K562 (cell line): ENCODE measurements around the gene SLC35F5. TPM values are rescaled to one million over a fixed set of nuclear protein-coding genes. Genes with fewer than 3 reads are reported as not detected.

ENCODE experiments used
- ATAC-seq: fragments of 200-7000 bp; cut with Tn5 transposase; 3 replicates; pipeline ENCODE4 v1.9.1; 2020; ENCODE audit warnings: moderate library complexity
- BruUV-seq: library from RNA; stranded (reverse); fragments of 400-500 nt; replicated peaks from 2 replicates; lab custom pipeline; 2021; lab: Mats Ljungman, UMichigan
- CTCF ChIA-PET: fragments of 300-600 bp; formaldehyde crosslinking; extraction: SDS; loops from one replicate; lab custom pipeline; 2021; ENCODE audit warnings: low intra/inter-chr PET ratio; lab: Yijun Ruan, JAX
- POLR2A ChIA-PET: fragments of 300-600, 350-650 bp; sonication (Branson Sonifier 250); formaldehyde crosslinking; extraction: SDS; loops from one replicate; lab custom pipeline; 2021; ENCODE audit warnings: antibody characterized with exemption, inconsistent platforms; lab: Yijun Ruan, JAX
- DNase-seq, 4 experiments: peaks; one replicate each; pipeline versions ENCODE4 v3.0.0 to v3.0.0-alpha.2; 2011 to 2018; ENCODE audit warnings: low spot score in 3 of 4, mixed read lengths in 3 of 4; ENCODE audit errors: extremely low read depth in 1 of 4
- FAIRE-seq: peaks from 2 replicates; lab custom pipeline; 2011; peaks lifted over from hg19 to GRCh38; lab: Jason Lieb, UNC
- H2AFZ ChIP-seq: 2 replicates; pipeline ENCODE4 v1.6.0; 2011; ENCODE audit warnings: low read depth, low read length, control low read depth, inconsistent platforms
- H3K27ac ChIP-seq: fragments of 200-600 bp; 3 replicates; pipeline ENCODE4 v1.8.0; 2011; ENCODE audit warnings: low read depth, mild to moderate bottlenecking, control low read depth, inconsistent platforms, low read length, moderate library complexity, mixed read lengths; ENCODE audit errors: extremely low read depth
- H3K27me3 ChIP-seq, 2 experiments: fragments of 300-600 bp in 1 of 2; 2 replicates in 1 of 2; 3 replicates in 1 of 2; pipeline versions ENCODE4 v1.6.0 to v1.8.0; 2011; ENCODE audit warnings: inconsistent platforms in 2 of 2, low read length in 2 of 2, mild to moderate bottlenecking in 1 of 2, mixed read lengths in 1 of 2, moderate library complexity in 1 of 2; ENCODE audit not compliant: control insufficient read depth in 2 of 2, insufficient read depth in 2 of 2
- H3K36me3 ChIP-seq: fragments of 300-600 bp; 3 replicates; pipeline ENCODE4 v1.8.0; 2011; ENCODE audit warnings: mild to moderate bottlenecking, low read length, inconsistent platforms; ENCODE audit not compliant: control insufficient read depth, insufficient read depth
- H3K4me1 ChIP-seq, 2 experiments: fragments of 200-600 bp in 1 of 2; replicated peaks in 1 of 2; 2 replicates in 1 of 2; 3 replicates in 1 of 2; pipeline versions ENCODE4 v1.5.1 to v1.8.0; 2011; ENCODE audit warnings: inconsistent platforms in 2 of 2, low read length in 2 of 2, mild to moderate bottlenecking in 1 of 2, mixed read lengths in 1 of 2, moderate library complexity in 1 of 2; ENCODE audit not compliant: control insufficient read depth in 2 of 2, insufficient read depth in 2 of 2
- H3K4me2 ChIP-seq: 2 replicates; pipeline ENCODE4 v1.6.1; 2011; ENCODE audit warnings: low read length, control low read depth, inconsistent platforms, mixed read lengths; ENCODE audit not compliant: insufficient read depth
- H3K4me3 ChIP-seq: fragments of 200-600 bp; sonication (generic), shearing (Covaris generic); 2 replicates; pipeline ENCODE4 v1.5.1; 2016; ENCODE audit warnings: control low read depth, inconsistent platforms
- H3K79me2 ChIP-seq: fragments of 200-600 bp; 3 replicates; pipeline ENCODE4 v1.8.0; 2011; ENCODE audit warnings: low read length, inconsistent platforms; ENCODE audit not compliant: control insufficient read depth, insufficient read depth
- H3K9ac ChIP-seq, 2 experiments: 2 replicates each; pipeline versions ENCODE4 v1.6.0 to v1.6.1; 2011; ENCODE audit warnings: low read depth in 2 of 2, low read length in 2 of 2, control low read depth in 1 of 2, inconsistent platforms in 1 of 2, mild to moderate bottlenecking in 1 of 2, mixed read lengths in 1 of 2; ENCODE audit not compliant: insufficient read depth in 1 of 2
- H3K9me1 ChIP-seq: one replicate; pipeline ENCODE4 v1.6.0; 2011; ENCODE audit warnings: inconsistent platforms, mild to moderate bottlenecking, low read length, moderate library complexity; ENCODE audit not compliant: control insufficient read depth, insufficient read depth
- H3K9me3 ChIP-seq: replicated peaks from 2 replicates; pipeline ENCODE4 v1.5.1; 2011; ENCODE audit warnings: low read depth, low read length, inconsistent platforms; ENCODE audit not compliant: control insufficient read depth, insufficient read depth
- H4K20me1 ChIP-seq: replicated peaks from 2 replicates; pipeline ENCODE4 v1.6.1; 2011; ENCODE audit warnings: low read length, inconsistent platforms, mixed read lengths; ENCODE audit not compliant: control insufficient read depth, insufficient read depth
- CREBBP ChIP-seq: IDR thresholded peaks from one replicate; pipeline ENCODE4 v1.6.1; 2012; ENCODE audit warnings: low read depth, mild to moderate bottlenecking, control low read depth, inconsistent platforms, low read length
- EP400 ChIP-seq: fragments of 450-650 bp; IDR thresholded peaks from 2 replicates; pipeline ENCODE4 v1.6.1; 2017; ENCODE audit warnings: antibody characterized with exemption, mild to moderate bottlenecking, moderate library complexity
- HMGN3 ChIP-seq: IDR thresholded peaks from 2 replicates; pipeline ENCODE4 v1.6.1; 2011; ENCODE audit warnings: borderline replicate concordance, low read depth, mild to moderate bottlenecking, mixed read lengths, low read length; ENCODE audit not compliant: insufficient read length; ENCODE audit errors: extremely low read depth
- MAX ChIP-seq: sonication (generic); formaldehyde crosslinking; IDR thresholded peaks from 2 replicates; pipeline ENCODE4 v1.9.0; 2022; ENCODE audit warnings: mild to moderate bottlenecking, missing genetic modification reagents
- SMAD4 ChIP-seq: fragments of 250-450 bp; sonication (Bioruptor Pico); conservative IDR thresholded peaks from 2 replicates; pipeline ENCODE4 v1.8.0; 2021; ENCODE audit warnings: inconsistent platforms, mild to moderate bottlenecking, moderate library complexity
- SUPT5H ChIP-seq: fragments of 450-650 bp; IDR thresholded peaks from 2 replicates; pipeline ENCODE4 v1.6.1; 2016
- XRCC3 ChIP-seq: fragments of 450-650 bp; IDR thresholded peaks from 2 replicates; pipeline ENCODE4 v1.6.1; 2017; ENCODE audit warnings: mild to moderate bottlenecking, moderate library complexity
- ZNF174 ChIP-seq: fragments of 250-450 bp; sonication (Bioruptor Pico); IDR thresholded peaks from 2 replicates; pipeline ENCODE4 v1.4.0; 2020; ENCODE audit warnings: mild to moderate bottlenecking
- ZNF589 ChIP-seq: fragments of 200-800 bp; sonication (Bioruptor generic); IDR thresholded peaks from 2 replicates; pipeline ENCODE4 v1.6.1; 2016; ENCODE audit warnings: low read depth, missing genetic modification characterization, missing compliant biosample characterization
- WGBS: fragments of 100-300 bp; shearing (Covaris generic); methylation state at CpG from one replicate; pipeline ENCODE4 v1.1.6; 2016; ENCODE audit warnings: low coverage, mixed read lengths; ENCODE audit not compliant: insufficient coverage; ENCODE audit errors: missing lambda C conversion rate; 5-methylcytosine and 5-hydroxymethylcytosine counted together
- in situ Hi-C: fragments of 300-500 bp; cut with MboI; formaldehyde crosslinking; loops from 4 replicates; pipeline ENCODE4 v1.15.0; 2018; ENCODE audit warnings: inconsistent platforms, mixed read lengths
- intact Hi-C: fragments of 100-400 bp; cut with micrococcal nuclease; formaldehyde crosslinking; loops from 2 replicates; pipeline ENCODE4 v1.14.2; 2022
- polyA plus RNA-seq, 8 experiments: library from polyadenylated mRNA; depleted of rRNA in 4 of 8; stranded (reverse) in 5 of 8; unstranded in 3 of 8; fragments of >200 nt; fragmentation: Nextera tagmentation in 2 of 8; fragmentation: Illumina TruSeq in 1 of 8; extraction: Ambion mirVana in 2 of 8; extraction: Trizol in 1 of 8; gene quantifications; 2 replicates each; pipeline versions ENCODE4 v1.2.1 to v1.2.3, GENCODE V29; 2011 to 2014; ENCODE audit warnings: inconsistent platforms in 1 of 8, missing spikeins in 1 of 8
- total RNA-seq, 7 experiments: library from RNA; depleted of rRNA in 6 of 7; stranded (reverse); fragments of >200 nt in 6 of 7; fragmentation: Illumina TruSeq in 2 of 7; extraction: Trizol in 2 of 7; gene quantifications; 2 replicates each; pipeline versions ENCODE4 v1.2.1 to v1.2.3, GENCODE V29; 2011 to 2021; ENCODE audit warnings: low replicate concordance in 1 of 7
- TF ChIP-seq, protein P1 (sequence below): fragments of 200-800 bp; sonication (Bioruptor generic); IDR thresholded peaks from 2 replicates; pipeline ENCODE4 v1.6.1; 2017; ENCODE audit warnings: missing genetic modification characterization, missing compliant biosample characterization

Gene SLC35F5
- total and polyA plus RNA-seq, 9 of the 15 experiments (the other 6 are each of a cell fraction or from before 2014, with no cell fraction given) = 4.9 to 50.7 (median 30.5) TPM

DNA sequence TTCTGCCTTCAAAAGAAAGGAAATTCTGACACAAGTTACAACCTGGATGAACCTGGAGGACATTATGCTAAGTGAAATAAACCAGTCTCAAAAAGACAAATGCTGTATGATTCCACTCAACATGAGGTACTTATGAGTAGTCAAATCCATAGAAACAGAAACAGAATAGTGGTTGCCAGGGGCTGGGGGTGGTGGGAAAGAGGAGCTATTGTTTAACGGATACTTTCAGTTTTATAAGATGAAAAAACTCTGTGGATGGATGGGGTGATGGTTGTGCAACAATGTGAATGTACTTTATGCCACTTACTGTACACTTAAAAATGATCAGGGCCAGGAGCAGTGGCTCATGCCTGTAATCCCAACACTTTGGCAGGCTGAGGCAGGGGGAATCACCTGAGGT, 15.4 kb downstream of the SLC35F5 start:
- WGBS = 90% methylated on average over 1 of the region's 1 CpG
- no peak overlapping the region for H3K9ac ChIP-seq
- ChIA-PET POLR2A (interaction anchor here (1.4 kb wide), 1 partner anchor 13 kb away, joined by 5 read pairs; no protein-coding TSS in a partner anchor), CTCF (no interaction called here)
- DNase-seq (no peak), FAIRE-seq (no peak)
- H3K36me3 ChIP-seq = peaks cover 72% of the 10 kb centered on the region
- intact Hi-C loops (no loop called here), in situ Hi-C loops (no loop called here)
- H3K9me3 ChIP-seq = no peaks in the 10 kb centered on the region
- no peaks in the 10 kb centered on the region for H3K4me1 ChIP-seq
- BruUV-seq = no TSS peak
- no peaks in the 10 kb centered on the region for H3K79me2 ChIP-seq
- no peak overlapping the region for H3K4me3 ChIP-seq
- H4K20me1 ChIP-seq = no peaks in the 10 kb centered on the region
- no peak overlapping the region for H3K4me2 ChIP-seq
- TF ChIP-seq MAX (CRISPR knock-in tag) (no peak), EP400 (no peak), CREBBP (no peak)
- TF ChIP-seq, all 486 proteins: peak for 0
- Histone ChIP-seq H3K27me3 (no peaks in the 10 kb centered on the region), H3K9me1 (no peaks in the 10 kb centered on the region), H3K27ac (no peak overlapping the region), H2AFZ (no peak overlapping the region)
- no peak for ATAC-seq

- no peak for FAIRE-seq
- Histone ChIP-seq H3K79me2 (no peaks in the 10 kb centered on the region), H3K9me3 (no peaks in the 10 kb centered on the region), H3K4me3 (no peak overlapping the region), H4K20me1 (no peaks in the 10 kb centered on the region), H3K4me1 (no peaks in the 10 kb centered on the region), H3K4me2 (no peak overlapping the region), H3K27ac (no peak overlapping the region), H2AFZ (no peak overlapping the region), H3K9ac (no peak overlapping the region), H3K27me3 (no peaks in the 10 kb centered on the region), H3K9me1 (no peaks in the 10 kb centered on the region), H3K36me3 (peaks cover 67% of the 10 kb centered on the region)
- CTCF ChIA-PET = no interaction called here
- POLR2A ChIA-PET = interaction anchor here (1.2 kb wide), 1 partner anchor 17 kb away, joined by 7 read pairs; the partner anchor contains the start of gene SLC35F5
- intact Hi-C loops = no loop called here
- ATAC-seq = no peak
- BruUV-seq = no TSS peak
- 80% methylated on average over 4 of the region's 4 CpGs for WGBS
- in situ Hi-C loops = no loop called here
- TF ChIP-seq, protein P1, sequence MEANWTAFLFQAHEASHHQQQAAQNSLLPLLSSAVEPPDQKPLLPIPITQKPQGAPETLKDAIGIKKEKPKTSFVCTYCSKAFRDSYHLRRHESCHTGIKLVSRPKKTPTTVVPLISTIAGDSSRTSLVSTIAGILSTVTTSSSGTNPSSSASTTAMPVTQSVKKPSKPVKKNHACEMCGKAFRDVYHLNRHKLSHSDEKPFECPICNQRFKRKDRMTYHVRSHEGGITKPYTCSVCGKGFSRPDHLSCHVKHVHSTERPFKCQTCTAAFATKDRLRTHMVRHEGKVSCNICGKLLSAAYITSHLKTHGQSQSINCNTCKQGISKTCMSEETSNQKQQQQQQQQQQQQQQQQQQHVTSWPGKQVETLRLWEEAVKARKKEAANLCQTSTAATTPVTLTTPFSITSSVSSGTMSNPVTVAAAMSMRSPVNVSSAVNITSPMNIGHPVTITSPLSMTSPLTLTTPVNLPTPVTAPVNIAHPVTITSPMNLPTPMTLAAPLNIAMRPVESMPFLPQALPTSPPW (CRISPR knock-in tag) = no peak
- TF ChIP-seq ZNF589 (CRISPR knock-in tag) = no peak
- no peak for TF ChIP-seq SMAD4
- no peak for TF ChIP-seq SUPT5H
- TF ChIP-seq XRCC3 = no peak
- no peak for TF ChIP-seq HMGN3
- no peak for TF ChIP-seq ZNF174 (CRISPR knock-in tag)
- no peak for DNase-seq
Measured at GRCh38 chr2:113739849-113740248, 16.6 kb downstream of the SLC35F5 start.
